GM18867 (cell line): Measurements from ENCODE around the gene PLXDC2.

Source experiments
- ATAC-seq: cut with Tn5 transposase; IDR thresholded peaks from one replicate; pipeline ENCODE4 v1.9.1; 2021; ENCODE audit warnings: mild to moderate bottlenecking, moderate library complexity; ENCODE audit not compliant: unreplicated experiment

PLXDC2 gene

GRCh38 chr10:19906108-19906791 is 90.0 kb downstream of the PLXDC2 start:
- no peak for ATAC-seq

DNA sequence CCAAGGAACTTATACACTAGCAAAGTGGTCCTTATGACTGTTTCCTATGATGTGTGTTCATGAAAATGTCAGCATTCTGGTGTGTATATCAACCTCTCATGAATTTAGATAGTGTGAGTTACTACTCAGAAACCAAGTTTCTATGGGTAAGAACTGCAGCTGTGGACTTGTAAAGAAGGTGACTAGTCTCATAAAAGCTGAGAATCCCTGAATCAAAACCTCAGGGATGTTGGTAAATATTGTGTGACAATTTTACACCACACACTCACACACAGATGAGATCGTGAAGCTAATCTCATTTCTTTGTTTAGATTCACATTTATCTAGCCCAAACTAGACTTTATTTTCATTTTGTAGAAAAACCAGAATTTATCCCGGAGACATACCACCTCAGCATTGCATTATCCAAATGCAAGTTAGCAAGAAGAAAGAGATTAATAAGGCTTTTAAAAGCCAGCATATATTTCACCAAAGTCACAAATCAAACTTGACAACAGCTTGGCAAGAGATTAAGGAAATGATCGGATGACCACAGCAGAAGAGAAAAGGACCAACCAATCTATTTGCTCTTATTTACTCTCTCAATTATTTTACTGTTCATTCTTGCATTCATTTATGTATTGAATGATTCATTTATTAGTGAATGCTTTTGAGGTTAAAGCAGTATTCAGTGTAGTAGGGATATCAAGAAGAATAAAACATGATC is 92.9 kb downstream of the PLXDC2 start:
- no peak for ATAC-seq

- no peak for ATAC-seq
These were observed 95.7 kb downstream of the PLXDC2 start for GRCh38 chr10:19911886-19912285.

- ATAC-seq: no peak
These were observed 97.8 kb downstream of the PLXDC2 start for GRCh38 chr10:19913987-19914386.

DNA sequence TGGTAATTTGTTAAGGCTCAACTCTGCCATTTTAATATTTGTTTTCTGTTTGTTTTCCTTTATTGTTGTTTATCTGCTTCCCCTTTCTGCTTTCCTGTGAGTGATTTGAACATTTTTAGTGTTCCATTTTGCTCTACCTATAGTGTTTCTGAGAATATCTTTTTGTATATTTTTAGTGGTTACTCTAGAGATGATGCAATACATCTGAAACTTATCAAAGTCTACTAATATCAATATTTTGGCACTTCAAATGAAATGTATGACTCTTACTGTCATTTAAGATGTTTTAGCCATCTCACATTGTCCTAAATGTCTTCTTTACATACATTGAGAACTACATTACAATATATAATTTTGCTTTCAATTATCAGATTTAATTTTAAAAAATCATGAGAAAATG is 98.9 kb downstream of the PLXDC2 start:
- no peak for ATAC-seq

DNA sequence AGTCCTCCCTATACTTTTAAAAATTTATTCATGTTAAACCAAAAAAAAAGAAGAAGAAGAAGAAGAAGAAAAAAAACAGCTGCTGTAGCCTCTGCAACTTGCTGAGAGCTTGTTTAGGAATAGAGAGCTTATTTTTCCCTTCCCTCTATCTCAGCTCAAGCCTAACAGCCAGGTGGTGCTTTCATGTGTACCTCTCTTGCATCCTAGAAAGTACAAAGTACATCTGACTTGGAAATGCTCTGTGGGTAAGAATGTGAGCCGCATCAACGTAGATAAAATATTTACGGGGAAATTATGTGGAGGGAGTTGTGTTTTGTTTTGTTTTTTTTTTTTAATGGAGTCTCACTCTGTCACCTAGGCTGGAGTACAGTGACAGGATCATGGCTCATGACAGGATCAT is 99.6 kb downstream of the PLXDC2 start:
- ATAC-seq: no peak

- ATAC-seq: no peak
These were observed 101.7 kb downstream of the PLXDC2 start for GRCh38 chr10:19917751-19918478.

GRCh38 chr10:19918794-19919193 is 102.6 kb downstream of the PLXDC2 start:
- no peak for ATAC-seq

GRCh38 chr10:19919671-19920070 is 103.4 kb downstream of the PLXDC2 start:
- ATAC-seq: no peak

- ATAC-seq: no peak
These were observed 104.0 kb downstream of the PLXDC2 start for GRCh38 chr10:19920075-19920726.

GRCh38 chr10:19921300-19922140 is 105.3 kb downstream of the PLXDC2 start:
- ATAC-seq: no peak

- no peak for ATAC-seq
These were observed 106.2 kb downstream of the PLXDC2 start for GRCh38 chr10:19922236-19922963.

DNA sequence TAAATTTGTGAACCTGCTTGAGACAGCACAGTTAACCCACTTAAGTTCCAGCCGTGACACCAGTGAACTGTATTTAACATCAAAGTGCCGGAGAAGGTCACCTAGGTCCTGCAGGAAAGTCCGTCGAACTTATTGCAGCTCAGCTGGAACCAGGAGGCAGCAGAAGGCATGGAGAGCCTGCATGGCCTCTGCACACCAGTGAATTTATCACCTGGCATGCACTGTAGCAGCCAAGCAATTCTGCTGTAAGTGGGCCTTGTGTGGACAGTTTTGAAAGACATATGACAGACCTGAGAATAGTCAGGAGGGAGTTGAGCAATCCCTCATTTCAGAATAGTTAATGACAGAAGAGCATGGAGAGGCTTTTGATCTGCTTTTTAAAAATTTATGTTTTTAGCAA is 108.8 kb downstream of the PLXDC2 start:
- no peak for ATAC-seq

DNA sequence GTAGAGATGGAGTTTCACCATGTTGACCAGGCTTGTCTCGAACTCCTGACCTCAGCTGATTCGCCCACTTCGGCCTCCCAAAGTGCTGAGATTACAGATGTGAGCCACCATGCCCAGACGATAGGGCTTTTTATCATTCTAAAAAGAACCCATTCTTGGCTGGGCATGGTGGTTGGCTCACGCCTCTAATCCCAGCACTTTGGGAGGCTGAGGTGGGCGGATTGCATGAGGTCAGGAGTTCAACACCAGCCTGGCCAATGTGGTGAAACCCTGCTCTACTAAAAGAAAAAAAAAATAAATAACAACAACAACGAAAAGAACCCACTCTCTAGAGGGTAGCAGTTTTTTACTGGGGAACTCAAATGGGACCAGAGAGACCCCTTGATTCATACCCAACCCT is 112.7 kb downstream of the PLXDC2 start:
- ATAC-seq: no peak

DNA sequence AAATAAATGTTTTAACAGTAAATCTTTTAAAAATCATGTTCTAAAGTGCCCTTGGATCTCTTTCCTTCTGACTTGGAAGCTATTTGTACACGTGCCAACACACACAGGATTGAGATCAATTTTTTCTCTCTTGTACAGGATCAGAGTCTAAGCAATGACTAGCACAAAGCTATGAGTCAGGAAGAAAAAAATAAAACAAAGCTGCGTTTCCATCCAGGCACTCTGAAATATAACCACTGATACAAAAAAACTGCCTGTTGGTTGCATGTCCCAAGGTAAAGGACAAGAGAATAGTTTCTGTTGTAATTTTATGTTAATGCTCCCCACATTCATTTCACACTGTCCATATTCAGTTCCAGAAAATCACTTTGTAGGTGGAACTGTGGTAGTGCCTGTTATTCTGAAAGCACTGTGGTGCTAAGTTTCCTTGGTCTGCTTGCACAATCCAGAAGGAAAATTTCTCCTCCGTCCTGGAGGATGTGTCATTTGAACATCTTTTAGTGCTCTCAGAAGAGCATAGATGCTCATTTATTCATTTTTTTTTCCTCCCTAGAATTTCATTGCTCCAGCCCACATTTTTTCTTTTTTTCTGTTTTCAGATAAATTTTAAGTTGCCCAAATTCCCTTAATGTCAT is 113.4 kb downstream of the PLXDC2 start:
- no peak for ATAC-seq

DNA sequence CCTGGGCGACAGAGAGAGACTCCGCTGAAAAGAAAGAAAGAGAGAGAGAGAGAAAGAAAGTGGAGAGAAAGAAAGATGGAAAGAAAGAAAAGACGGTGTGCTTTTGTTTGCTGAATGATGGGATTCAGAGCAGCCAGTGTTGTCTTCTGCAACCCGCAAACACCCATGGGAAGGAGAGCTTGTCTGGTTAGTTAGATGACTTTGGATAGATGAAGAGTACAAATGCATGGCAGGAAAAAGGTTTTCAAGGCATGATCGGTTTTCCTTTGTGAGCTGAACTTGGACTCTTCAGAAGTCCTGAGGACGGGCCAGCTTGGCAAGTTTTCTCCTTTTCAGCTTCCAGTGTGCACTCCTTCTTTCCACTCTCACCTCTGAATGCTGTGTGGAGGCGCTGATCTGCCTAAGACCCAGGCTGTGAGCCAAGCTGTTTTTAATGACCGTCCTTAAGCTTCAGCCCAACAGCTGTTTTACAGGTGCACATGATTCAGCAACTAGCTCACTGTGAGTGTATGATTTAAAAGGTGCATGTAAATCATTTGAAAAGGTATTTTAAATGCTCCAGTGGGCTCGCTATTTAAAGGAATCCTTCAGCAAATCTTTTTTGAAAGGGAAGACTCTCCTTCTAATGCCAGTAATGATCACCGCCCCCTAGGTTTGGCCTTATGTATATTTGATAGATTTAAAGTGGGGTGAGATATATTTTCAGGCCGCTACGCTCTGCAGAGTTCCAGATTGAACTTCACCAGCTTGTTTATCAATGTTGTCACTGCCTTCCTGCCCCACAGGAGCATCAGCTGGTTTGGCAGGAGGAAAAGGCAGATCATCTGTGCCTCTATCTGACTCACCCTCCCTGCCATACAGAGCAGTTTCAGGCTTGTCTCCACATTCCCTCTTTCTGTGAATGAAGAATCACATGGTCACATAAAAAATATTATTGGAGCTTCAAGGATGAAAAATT is 115.0 kb downstream of the PLXDC2 start:
- ATAC-seq: no peak

GRCh38 chr10:19931894-19932590 is 115.8 kb downstream of the PLXDC2 start:
- no peak for ATAC-seq
